Measurements from ENCODE around the gene ZNF597.

ZNF597 gene

DNA sequence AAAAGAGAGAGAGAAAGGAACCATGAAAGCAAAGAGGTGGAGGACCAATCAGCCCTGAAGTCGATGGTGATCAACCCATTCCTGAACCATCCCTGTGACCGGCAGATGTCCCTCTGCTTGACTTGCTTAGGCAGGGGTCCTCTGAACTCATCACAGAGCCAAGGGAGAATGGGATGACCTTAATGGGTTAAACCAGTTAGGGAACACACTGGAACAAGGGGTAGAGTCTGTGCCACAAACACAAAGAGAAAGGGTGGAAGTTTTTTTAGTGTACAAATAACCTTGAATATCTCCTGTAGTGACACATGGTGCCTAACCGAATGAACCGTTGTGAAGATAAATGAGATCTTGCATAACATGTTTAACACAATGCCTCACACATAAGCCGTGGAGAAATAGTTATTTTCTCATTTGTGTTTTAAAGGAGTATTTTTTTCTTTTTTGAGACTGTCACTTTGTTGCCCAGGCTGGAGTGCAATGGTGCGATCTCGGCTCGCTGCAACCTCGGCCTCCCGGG, 11.4 kb upstream of the ZNF597 start:
- DNase-seq: no peak

DNA sequence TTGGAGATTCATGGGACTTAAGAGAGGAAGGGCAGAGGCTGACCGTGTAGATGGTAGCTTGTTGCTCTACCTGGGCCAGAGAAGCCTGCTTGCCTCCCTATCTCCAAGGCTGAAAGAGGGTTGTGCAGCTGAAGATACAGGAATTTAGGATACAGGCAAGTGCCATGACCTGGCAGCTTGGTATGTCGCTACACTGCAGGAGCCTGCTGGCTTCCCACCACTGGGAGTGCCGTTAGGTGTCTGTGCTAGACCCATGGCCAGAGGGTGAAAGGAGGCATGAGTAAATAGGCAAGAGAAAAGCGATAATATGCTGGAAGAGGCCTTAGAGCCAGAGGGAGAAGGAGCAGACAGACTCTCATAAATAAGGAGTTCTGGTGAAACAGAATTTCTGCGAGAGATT, 10.8 kb upstream of the ZNF597 start:
- no peak for DNase-seq

DNA sequence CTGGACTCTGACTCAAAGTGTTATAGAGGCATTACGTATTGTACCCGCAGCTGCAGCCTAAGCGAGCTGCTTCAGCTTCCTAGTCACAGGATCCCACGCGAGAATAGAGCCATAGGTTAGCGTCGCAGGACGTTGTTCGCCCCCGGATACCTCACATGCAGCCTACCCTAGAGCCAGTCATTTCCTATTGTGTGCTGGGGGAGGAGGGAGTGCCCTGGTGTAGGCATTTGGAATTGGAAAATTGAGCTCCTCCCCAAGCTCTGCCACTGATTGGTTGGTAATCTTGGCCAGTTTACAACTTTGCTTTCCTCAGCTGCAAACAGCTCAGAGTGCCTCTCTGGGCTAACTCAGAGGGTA, 706 bp upstream of the ZNF597 start:
- peak; percentile 40 for DNase-seq

DNA sequence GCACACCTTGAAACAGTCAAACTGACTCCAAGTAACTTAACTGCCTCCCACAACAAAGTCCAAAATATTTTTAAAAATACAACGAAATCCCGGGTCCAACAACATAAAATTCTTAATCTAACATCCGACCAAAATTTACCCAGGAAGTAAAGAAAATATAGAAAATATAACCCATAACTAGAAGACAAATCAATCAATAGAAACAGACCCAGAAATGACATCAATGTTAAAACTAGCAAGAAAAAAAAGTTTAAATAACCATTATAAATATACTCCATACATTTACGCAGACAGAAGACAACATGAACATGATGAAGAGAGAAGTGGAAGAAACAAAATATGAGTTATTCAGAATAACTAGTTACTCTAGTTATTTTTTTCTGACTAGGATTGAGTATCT, 3.7 kb downstream of the ZNF597 start:
- DNase-seq: no peak

DNA sequence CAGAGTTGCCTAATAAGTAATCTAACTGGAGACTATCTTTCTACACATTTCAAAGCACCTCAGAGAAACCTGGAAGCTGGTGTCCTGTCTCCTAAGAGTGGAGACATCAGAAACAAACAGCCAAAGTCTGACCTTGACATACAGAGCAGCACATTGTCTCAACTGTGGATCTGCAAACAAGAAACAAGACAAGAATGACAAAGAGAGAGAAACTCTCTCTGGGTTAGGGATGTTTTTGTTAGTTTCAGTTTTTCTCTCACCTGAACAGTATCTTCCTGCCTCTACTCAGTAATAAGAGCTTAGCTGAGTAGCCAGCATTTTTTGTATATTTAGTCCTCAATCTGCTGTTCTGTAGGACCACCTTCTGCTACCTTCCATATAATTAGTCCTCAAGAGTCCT, 8.9 kb downstream of the ZNF597 start:
- no peak for DNase-seq

DNA sequence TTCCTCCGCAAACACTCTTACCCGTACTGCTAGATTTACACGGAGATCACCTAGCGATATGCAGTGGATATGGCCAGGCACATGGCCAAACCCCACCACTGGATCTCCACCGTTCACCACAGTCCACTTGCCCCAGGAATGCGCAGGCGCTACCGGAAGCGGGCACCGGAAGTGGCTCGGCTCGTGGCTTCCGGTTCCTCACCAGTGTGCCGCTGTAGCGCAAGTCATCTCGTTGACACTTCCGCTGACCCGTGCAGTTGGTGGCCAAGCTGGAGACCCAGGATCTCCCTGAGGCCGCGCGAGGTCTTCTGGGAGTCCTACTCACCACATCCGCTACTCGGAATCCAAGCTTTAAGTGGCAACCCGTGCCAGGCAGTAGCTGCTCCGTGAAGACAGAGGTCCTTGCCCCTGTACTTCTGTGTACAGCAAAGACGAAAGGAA, 11.5 kb downstream of the ZNF597 start:
- DNase-seq: no peak

DNA sequence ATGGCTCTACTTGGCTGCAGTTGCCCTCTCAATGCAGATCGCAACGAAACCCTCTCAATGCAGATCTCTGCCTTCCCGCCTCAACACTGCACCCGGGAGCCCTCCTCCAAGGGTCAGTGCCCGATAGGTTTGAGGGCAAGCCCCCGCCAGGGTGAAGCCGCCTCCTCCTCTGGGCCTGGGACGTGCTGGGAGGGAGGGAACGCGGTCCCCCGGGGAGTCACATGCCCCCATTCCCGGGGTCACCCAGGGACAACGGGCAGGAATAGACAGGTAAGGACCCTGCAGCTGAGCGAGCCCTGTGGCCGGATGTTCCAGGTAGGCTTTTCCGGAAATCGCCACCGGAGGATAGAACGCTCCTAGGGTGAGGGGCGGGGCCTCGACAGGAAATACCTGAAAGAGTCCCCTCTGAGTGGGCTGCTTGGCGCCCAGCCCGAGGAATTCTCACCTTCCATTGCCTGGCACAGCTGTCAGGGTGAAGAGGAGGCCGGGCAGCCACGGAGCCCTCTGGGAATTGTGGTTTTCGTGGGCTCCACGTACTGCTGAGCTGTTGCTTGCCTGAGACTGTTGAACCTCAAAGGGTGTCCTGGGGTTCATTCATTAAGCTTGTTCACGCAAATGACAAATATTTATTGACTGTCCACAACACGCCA, 29.4 kb downstream of the ZNF597 start:
- no peak for DNase-seq

DNA sequence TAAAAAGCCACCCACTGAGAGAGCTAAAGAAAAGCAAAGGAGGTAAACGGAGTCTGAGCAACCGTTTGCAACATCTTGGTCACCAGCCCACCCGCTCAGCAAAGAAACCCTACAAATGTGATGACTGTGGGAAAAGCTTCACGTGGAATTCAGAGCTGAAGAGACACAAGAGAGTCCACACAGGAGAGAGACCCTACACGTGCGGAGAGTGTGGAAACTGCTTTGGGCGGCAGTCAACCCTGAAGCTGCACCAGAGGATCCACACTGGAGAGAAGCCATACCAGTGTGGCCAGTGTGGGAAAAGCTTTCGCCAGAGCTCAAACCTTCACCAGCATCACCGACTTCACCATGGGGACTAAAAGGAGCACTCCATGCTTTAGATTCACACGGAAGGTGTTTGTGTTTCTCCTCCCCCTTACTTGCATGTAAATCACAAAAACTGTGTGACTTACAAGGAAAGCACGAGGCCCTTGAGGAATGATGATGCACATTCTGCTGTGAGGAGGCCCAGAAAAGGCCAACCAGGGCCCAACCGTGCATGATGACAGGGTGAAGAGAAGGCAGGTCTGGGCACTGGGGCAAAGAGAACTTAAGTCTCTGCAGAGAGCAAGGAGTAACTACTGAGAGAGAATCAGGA, 34.6 kb downstream of the ZNF597 start:
- no peak for DNase-seq

DNA sequence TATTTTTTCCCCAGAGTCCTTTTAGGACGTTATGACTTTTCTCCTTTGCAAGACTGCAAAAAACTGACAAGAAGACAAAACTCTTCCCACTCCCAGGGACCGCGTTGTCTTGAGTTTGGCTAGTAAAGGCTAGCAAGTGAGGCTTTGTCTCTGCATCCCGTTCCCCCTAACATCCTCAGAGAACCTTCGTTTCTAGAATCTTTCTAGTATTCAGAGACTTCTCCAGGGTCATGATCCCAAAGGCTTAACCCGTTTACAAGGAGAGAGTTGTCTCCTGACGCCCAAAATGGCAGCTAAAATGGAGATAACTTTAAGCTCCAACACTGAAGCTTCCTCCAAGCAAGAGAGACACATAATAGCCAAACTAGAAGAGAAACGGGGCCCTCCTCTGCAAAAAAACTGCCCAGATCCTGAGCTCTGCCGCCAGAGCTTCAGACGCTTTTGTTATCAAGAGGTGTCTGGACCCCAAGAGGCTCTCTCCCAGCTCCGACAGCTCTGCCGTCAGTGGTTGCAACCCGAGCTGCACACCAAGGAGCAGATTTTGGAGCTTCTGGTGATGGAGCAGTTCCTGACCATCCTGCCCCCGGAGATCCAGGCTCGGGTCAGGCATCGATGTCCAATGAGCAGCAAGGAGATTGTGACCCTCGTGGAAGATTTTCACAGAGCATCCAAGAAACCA, 41.4 kb downstream of the ZNF597 start:
- no peak for DNase-seq

DNA sequence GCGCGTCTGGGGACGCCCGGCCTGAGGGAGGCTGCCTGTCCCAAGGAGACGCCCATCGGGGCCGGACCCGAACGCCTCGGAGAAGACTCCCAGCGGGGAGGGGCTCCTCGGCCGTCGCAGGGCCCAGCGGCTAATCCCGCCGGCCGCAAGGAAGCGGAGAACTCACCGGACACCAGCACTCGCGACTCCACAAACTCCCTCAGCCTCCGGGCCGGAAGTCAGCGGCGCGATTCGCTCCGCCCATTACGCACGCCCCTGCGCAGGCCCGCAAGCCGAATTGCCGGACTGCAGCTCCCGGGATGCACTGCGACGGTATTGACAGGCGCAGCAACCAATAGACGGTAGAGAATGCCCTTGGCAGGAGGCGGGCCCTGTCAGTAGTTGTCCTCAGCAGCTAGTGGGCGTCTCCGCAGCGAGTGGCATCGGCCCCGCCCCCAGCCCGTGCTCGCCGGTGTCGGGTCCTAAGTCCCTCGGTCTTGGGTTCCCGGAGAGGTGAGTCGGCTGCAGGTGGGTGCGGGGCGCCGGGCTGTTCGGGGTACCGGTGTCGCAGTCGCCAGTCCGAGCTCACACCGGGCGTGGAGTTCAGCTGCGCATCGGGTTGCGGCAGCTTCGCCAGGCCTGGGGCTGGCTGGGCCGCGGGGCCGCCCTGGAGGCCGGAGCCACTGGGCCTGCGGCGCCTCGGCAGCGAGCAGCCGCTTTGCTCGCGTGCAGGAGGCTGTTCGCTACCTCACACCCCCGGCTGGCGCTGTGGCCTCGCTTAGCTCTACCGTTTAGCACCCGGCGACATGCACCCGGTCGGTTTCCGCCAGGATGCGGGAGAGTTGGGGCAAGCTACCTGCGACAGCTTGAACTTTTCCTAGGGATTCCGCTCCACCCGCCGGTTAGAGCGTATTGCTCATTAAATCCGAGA, 42.3 kb downstream of the ZNF597 start, which contains the start of the genes ZNF174 and ZSCAN32:
Gene ZNF174 (plus strand): TSS at position 437 of the 910 bp plus-strand sequence. CDS start 790 bp downstream, outside the sequence.
Gene ZSCAN32 (minus strand): TSS at position 226 of the 910 bp plus-strand sequence. CDS start 3,447 bp downstream, outside the sequence.
- peak; percentile 98 for DNase-seq

DNA sequence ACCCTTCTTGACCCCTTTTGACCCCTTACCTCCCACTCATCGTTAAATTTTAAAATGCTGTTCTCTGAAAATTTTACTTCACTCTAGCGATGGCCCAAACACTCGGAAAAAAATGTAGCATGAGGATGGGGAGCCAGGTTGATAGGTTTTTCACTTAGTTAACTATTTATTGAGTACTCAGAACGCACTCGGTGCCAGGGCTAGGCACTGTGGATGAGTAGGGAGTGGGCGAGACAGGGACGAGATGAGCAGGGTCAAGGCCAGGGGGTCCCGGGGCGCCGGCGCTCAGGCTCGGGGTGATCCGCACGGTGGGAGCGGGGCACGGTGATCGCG, 42.9 kb downstream of the ZNF597 start:
- no peak for DNase-seq

DNA sequence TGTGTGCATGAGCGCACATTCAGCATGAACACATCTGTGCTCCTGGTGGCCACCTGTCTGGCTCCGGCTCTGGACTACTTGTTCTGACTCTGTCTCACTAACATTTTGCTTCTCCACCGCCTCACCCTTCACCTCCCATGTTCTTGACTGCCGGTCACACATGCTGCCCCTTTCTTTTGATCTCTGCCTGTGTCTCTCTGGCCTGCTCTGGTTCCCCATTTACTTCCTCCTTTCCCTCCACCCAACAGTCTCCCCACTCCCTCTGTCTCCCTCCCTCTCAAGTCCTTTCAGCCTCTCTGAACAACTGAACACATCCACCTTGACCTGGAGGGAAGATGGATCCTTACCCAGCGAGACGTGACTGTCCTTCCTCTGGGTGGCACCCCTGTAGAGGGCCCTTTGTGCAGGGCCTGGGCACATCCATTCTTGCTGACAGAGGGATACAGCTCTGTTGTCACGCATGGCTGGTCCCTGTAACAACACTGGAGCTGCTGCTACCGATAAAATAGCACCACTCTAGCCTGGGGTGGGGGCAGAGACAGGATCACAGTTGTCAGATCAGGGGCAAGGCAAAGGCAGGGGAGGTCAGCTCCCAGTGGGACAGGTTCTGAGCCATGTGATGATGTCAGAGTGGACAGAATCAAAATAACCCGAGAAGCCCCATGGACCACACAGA, 53.5 kb downstream of the ZNF597 start:
- DNase-seq: no peak

DNA sequence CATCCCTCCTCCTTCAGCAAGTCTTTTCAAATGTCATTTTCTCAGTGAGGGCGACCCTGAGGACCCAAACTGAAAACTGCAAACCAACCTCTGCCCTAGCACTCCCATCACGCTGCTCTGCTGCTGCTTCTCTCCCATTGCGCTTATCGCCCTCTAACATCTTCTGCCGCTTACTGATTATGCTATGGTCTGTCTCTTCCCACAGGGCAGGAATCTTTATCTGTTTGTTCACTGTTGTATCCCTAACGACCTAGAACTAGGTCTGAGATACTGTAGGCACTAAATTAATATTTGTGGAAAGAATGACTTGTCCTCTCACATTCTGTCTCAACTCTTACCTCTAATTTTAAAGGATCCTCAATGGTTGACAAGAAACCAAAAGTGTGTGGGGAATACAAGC, 55.0 kb downstream of the ZNF597 start:
- DNase-seq: no peak

DNA sequence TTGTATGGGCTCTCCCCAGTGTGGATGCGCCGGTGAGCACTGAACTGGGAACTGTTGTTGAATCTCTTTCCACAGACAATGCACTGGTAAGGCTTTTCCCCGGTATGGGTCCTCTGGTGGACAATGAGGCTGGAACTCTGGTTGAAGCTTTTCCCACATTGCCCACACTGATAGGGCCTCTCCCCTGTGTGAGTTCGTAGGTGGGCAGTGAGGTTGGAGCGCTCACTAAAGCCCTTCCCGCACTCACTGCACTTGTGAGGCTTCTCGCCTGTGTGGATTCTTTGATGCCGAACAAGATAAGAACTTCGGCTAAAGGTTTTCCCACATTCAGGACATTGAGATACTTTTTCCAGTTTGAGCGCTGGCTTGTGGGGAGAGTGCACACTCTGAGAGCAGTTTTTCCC, 60.3 kb downstream of the ZNF597 start:
- DNase-seq: no peak
